ENCODE measurements around the gene FRMD4A. TPM values are rescaled to one million over a fixed set of nuclear protein-coding genes. Genes with fewer than 3 reads are reported as not detected.

FRMD4A gene
- total RNA-seq, 1 donor from 2014 or later: 28.2 TPM

DNA sequence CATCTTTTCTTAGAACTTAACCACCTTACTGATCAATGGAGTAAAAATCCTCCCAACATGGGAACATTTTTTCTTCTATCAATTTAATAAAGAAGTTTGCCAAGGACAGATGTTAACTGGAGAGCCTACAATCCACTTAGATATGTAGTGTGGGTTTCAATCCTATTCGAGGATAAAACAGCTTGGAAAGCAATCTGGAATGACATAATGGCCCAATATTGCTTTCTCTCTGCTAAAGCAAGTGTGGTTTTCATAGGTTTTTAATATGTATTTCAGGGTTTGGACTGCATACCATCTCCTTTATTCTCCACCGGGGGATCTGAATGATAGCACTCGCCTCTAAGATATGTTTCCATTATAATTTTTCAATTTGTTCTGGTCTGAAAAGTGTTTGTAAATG lies 594.2 kb downstream of the FRMD4A start:
- no peak for DNase-seq (ENCODE audit: low read depth)
- Histone ChIP-seq H3K36me3 (ENCODE audit: control insufficient read depth, insufficient read depth, low read length) (no peaks in the 10 kb centered on the region), H3K27me3 (ENCODE audit: control insufficient read depth, insufficient read depth, low read length) (no peaks in the 10 kb centered on the region), H3K4me3 (ENCODE audit: low read depth, low read length) (no peak overlapping the region)
- TF ChIP-seq, protein P1, sequence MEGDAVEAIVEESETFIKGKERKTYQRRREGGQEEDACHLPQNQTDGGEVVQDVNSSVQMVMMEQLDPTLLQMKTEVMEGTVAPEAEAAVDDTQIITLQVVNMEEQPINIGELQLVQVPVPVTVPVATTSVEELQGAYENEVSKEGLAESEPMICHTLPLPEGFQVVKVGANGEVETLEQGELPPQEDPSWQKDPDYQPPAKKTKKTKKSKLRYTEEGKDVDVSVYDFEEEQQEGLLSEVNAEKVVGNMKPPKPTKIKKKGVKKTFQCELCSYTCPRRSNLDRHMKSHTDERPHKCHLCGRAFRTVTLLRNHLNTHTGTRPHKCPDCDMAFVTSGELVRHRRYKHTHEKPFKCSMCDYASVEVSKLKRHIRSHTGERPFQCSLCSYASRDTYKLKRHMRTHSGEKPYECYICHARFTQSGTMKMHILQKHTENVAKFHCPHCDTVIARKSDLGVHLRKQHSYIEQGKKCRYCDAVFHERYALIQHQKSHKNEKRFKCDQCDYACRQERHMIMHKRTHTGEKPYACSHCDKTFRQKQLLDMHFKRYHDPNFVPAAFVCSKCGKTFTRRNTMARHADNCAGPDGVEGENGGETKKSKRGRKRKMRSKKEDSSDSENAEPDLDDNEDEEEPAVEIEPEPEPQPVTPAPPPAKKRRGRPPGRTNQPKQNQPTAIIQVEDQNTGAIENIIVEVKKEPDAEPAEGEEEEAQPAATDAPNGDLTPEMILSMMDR (IDR thresholded peaks at IDR 0.05; ENCODE audit: insufficient read depth, low read length, poor library complexity, severe bottlenecking): no peak

DNA sequence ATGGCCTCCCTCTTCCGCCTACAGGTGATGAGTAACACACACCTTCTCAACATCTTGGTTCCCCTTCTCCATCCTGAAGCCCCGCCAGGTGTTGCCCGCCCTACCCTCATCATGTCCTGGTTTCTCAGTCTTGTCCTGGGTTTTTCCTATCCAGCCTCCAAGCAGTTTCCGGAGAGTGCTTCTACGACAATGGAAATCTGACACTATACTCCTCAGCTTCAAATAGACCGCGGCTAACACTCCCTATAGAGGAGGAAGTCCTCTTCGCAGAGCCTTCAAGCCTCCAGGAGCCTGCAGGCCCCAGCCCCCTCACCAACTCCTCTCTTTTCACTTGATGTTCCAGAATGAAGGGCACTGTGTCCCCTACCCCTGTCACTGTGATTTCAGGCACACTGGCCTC lies 596.6 kb downstream of the FRMD4A start:
- TF ChIP-seq, protein P1 (IDR thresholded peaks at IDR 0.05; ENCODE audit: insufficient read depth, low read length, poor library complexity, severe bottlenecking): no peak
- no peaks in the 10 kb centered on the region for H3K36me3 ChIP-seq (ENCODE audit: control insufficient read depth, insufficient read depth, low read length)
- no peak for DNase-seq (ENCODE audit: low read depth)

DNA sequence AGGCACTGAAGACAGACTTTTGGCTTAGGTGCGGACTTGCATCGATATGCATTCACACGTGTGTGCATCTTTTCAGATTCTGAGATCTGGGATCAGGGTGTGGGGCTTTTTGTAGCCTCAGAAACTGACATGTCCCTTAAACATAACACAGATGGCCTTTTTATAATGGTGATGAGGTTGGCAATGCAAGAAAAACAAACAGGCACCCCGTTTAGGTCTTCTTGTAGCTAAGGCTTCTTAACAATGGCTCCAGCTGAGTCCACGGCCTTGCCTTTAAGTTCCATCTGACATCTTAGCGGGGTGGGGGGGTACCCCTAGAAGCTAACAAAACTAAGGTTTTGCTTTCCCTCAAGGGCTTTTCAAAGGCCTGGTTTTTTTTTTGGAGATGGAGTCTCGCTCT lies 597.7 kb downstream of the FRMD4A start:
- TF ChIP-seq, protein P1 (IDR thresholded peaks at IDR 0.05; ENCODE audit: insufficient read depth, low read length, poor library complexity, severe bottlenecking): no peak
- no peak overlapping the region for H3K4me3 ChIP-seq (ENCODE audit: low read depth, low read length)
- no peak for DNase-seq (ENCODE audit: low read depth)
- H3K36me3 ChIP-seq (ENCODE audit: control insufficient read depth, insufficient read depth, low read length): no peaks in the 10 kb centered on the region
- no peaks in the 10 kb centered on the region for H3K27me3 ChIP-seq (ENCODE audit: control insufficient read depth, insufficient read depth, low read length)

More for the DNA sequence above, 596.6 kb downstream of the FRMD4A start:
- H3K27me3 ChIP-seq (ENCODE audit: control insufficient read depth, insufficient read depth, low read length): no peaks in the 10 kb centered on the region
- H3K4me3 ChIP-seq (ENCODE audit: low read depth, low read length): no peak overlapping the region

DNA sequence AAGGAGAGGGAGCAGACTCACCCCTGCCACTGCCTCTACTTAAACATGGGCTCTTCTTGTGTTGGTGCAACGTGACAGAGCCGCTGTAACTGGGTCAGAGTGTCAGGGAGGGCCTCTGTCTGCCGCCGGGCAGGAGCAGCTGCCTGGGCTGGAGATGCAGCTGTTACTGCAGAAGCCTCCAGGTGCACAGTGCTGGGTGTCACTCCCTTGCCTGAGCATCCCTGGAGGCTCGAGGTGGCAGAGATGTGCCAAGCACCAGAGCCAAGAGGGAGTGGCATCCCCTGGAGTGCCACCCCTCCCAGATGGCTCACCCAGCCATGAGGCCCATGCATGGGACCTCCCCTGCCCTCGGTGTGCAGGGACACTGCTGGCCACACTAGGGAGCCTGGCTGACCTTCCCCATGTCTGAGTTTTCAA lies 598.3 kb downstream of the FRMD4A start:
- Histone ChIP-seq H3K36me3 (ENCODE audit: control insufficient read depth, insufficient read depth, low read length) (no peaks in the 10 kb centered on the region), H3K27me3 (ENCODE audit: control insufficient read depth, insufficient read depth, low read length) (no peaks in the 10 kb centered on the region), H3K4me3 (ENCODE audit: low read depth, low read length) (no peak overlapping the region)
- TF ChIP-seq, protein P1 (IDR thresholded peaks at IDR 0.05; ENCODE audit: insufficient read depth, low read length, poor library complexity, severe bottlenecking): no peak
- DNase-seq (ENCODE audit: low read depth): no peak

DNA sequence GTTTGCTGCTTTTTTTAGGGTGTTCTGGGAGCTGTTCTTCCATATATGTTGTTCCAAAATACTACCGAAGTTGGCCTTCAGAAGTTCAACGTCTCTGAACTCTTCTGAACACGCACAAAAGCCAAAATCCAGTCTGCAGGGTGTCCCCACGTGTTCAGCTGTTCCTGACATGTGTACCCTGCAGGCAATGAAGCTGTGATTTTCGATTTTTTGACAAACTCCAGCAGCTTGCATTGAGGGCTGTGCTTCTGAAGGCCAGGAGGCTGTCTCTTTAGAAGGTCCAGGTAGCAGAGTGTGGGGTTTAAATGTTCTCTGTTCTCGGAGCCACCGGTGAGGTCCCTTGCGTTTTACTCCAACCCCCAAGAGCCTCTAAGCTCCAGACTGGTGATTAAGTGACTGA lies 598.9 kb downstream of the FRMD4A start:
- no peak overlapping the region for H3K4me3 ChIP-seq (ENCODE audit: low read depth, low read length)
- DNase-seq (ENCODE audit: low read depth): no peak
- no peaks in the 10 kb centered on the region for H3K36me3 ChIP-seq (ENCODE audit: control insufficient read depth, insufficient read depth, low read length)
- H3K27me3 ChIP-seq (ENCODE audit: control insufficient read depth, insufficient read depth, low read length): no peaks in the 10 kb centered on the region
- TF ChIP-seq, protein P1 (IDR thresholded peaks at IDR 0.05; ENCODE audit: insufficient read depth, low read length, poor library complexity, severe bottlenecking): no peak

DNA sequence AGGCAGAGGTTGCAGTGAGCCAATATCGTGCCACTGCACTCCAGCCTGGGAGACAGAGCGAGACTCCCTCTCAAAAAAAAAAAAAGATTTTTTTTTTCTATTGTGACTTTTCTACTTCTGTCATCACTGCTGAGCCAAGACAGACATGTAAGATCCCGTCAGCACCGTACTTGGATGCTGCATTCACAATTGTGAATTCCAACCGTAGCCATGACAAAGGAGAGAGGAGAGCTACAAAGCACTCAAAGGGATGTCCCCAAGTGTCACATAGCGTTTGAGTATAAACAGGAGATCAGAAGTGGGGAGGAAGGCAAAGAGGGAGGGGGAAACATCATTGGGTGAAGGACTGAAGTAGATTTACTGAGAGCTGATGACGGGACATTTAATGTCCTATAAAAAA lies 599.8 kb downstream of the FRMD4A start:
- Histone ChIP-seq H3K4me3 (ENCODE audit: low read depth, low read length) (no peak overlapping the region), H3K27me3 (ENCODE audit: control insufficient read depth, insufficient read depth, low read length) (no peaks in the 10 kb centered on the region), H3K36me3 (ENCODE audit: control insufficient read depth, insufficient read depth, low read length) (no peaks in the 10 kb centered on the region)
- TF ChIP-seq, protein P1 (IDR thresholded peaks at IDR 0.05; ENCODE audit: insufficient read depth, low read length, poor library complexity, severe bottlenecking): no peak
- no peak for DNase-seq (ENCODE audit: low read depth)
